HepG2 (cell line): ENCODE results near the gene NIPSNAP3A. TPM values are rescaled to one million over a fixed set of nuclear protein-coding genes. Genes with fewer than 3 reads are reported as not detected.

Experiments
- BRCA1 ChIP-seq: sonication (generic); formaldehyde crosslinking; IDR thresholded peaks from 2 replicates; pipeline ENCODE4 v1.4.0; 2020; ENCODE audit warnings: missing genetic modification reagents
- CC2D1A ChIP-seq: sonication (generic); formaldehyde crosslinking; IDR thresholded peaks from 2 replicates; pipeline ENCODE4 v1.8.1; 2023; ENCODE audit warnings: mild to moderate bottlenecking, missing genetic modification reagents
- CCDC6 ChIP-seq: sonication (generic); formaldehyde crosslinking; IDR thresholded peaks from 2 replicates; pipeline ENCODE4 v1.8.1; 2022; ENCODE audit warnings: mild to moderate bottlenecking, missing genetic modification reagents, moderate library complexity
- DMAP1 ChIP-seq: IDR thresholded peaks from 2 replicates; pipeline ENCODE4 v1.6.1; 2016
- HOXA3 ChIP-seq: sonication (generic); formaldehyde crosslinking; IDR thresholded peaks from 2 replicates; pipeline ENCODE4 v1.5.0; 2020; ENCODE audit warnings: missing genetic modification reagents
- MED1 ChIP-seq: sonication (generic); formaldehyde crosslinking; IDR thresholded peaks from 2 replicates; pipeline ENCODE4 v1.4.0; 2020; ENCODE audit warnings: missing genetic modification reagents
- NAIF1 ChIP-seq: sonication (generic); formaldehyde crosslinking; IDR thresholded peaks from 2 replicates; pipeline ENCODE4 v1.5.0; 2020; ENCODE audit warnings: mild to moderate bottlenecking, missing genetic modification reagents, borderline replicate concordance
- RARA ChIP-seq: IDR thresholded peaks from 2 replicates; pipeline ENCODE4 v1.6.1; 2016; ENCODE audit warnings: missing genetic modification reagents, missing compliant biosample characterization
- ZFY ChIP-seq: sonication (generic); formaldehyde crosslinking; IDR thresholded peaks from 2 replicates; pipeline ENCODE4 v1.4.0; 2020; ENCODE audit warnings: missing genetic modification reagents
- ZNF12 ChIP-seq: sonication (generic); formaldehyde crosslinking; IDR thresholded peaks from 2 replicates; pipeline ENCODE4 v1.5.0; 2020; ENCODE audit warnings: missing genetic modification reagents
- ZNF136 ChIP-seq: sonication (generic); formaldehyde crosslinking; IDR thresholded peaks from 2 replicates; pipeline ENCODE4 v1.8.1; 2022; ENCODE audit warnings: low read depth, mild to moderate bottlenecking, moderate library complexity, missing genetic modification reagents
- ZNF350 ChIP-seq: sonication (generic); formaldehyde crosslinking; IDR thresholded peaks from 2 replicates; pipeline ENCODE4 v1.4.0; 2020; ENCODE audit warnings: mild to moderate bottlenecking, low read depth, missing genetic modification reagents, borderline replicate concordance
- ZNF431 ChIP-seq: sonication (generic); formaldehyde crosslinking; IDR thresholded peaks from 2 replicates; pipeline ENCODE4 v1.9.0; 2022; ENCODE audit warnings: missing genetic modification reagents, low read depth, mild to moderate bottlenecking, borderline replicate concordance
- ZNF546 ChIP-seq: sonication (generic); formaldehyde crosslinking; conservative IDR thresholded peaks from 2 replicates; pipeline ENCODE4 v1.8.1; 2023; ENCODE audit warnings: mild to moderate bottlenecking, missing genetic modification reagents
- ZNF557 ChIP-seq: sonication (generic); formaldehyde crosslinking; IDR thresholded peaks from 2 replicates; pipeline ENCODE4 v1.4.0; 2020; ENCODE audit warnings: missing genetic modification reagents
- ZNF619 ChIP-seq: sonication (generic); formaldehyde crosslinking; IDR thresholded peaks from 2 replicates; pipeline ENCODE4 v1.4.0; 2020; ENCODE audit warnings: mild to moderate bottlenecking, missing genetic modification reagents
- ZNF629 ChIP-seq: sonication (generic); formaldehyde crosslinking; conservative IDR thresholded peaks from 2 replicates; pipeline ENCODE4 v1.5.0; 2020; ENCODE audit warnings: missing genetic modification reagents
- ZNF7 ChIP-seq: IDR thresholded peaks from 2 replicates; pipeline ENCODE4 v1.6.1; 2016; ENCODE audit warnings: missing biosample characterization, missing genetic modification reagents
- ZNF850 ChIP-seq: sonication (generic); formaldehyde crosslinking; conservative IDR thresholded peaks from 2 replicates; pipeline ENCODE4 v1.9.0; 2021; ENCODE audit warnings: mild to moderate bottlenecking, missing genetic modification reagents
- ZSCAN9 ChIP-seq: IDR thresholded peaks from 2 replicates; pipeline ENCODE4 v1.6.1; 2016; ENCODE audit warnings: borderline replicate concordance
- polyA plus RNA-seq, 8 experiments: library from polyadenylated mRNA; depleted of rRNA in 3 of 8; stranded (reverse) in 7 of 8; unstranded in 1 of 8; fragments of >200 nt; fragmentation: Illumina TruSeq in 4 of 8; extraction: Trizol in 4 of 8; gene quantifications; 2 replicates each; pipeline versions ENCODE4 v1.2.1 to v1.2.3, GENCODE V29; 2011 to 2016; ENCODE audit warnings: low read depth in 4 of 8, missing spikeins in 1 of 8, mixed read lengths in 1 of 8; ENCODE audit not compliant: insufficient read depth in 1 of 8
- total RNA-seq, 5 experiments: library from RNA; depleted of rRNA; stranded (reverse); fragments of >200 nt; fragmentation: Illumina TruSeq; extraction: Trizol; gene quantifications; 2 replicates each; pipeline ENCODE4 v1.2.3, GENCODE V29; 2016; ENCODE audit warnings: low read depth in 1 of 5
- TF ChIP-seq, protein P1 (sequence below): sonication (generic); formaldehyde crosslinking; IDR thresholded peaks from 2 replicates; pipeline ENCODE4 v1.8.0; 2022; ENCODE audit warnings: missing genetic modification reagents, mild to moderate bottlenecking, inconsistent platforms, borderline replicate concordance
- TF ChIP-seq, protein P2 (sequence below): IDR thresholded peaks from 2 replicates; pipeline ENCODE4 v1.6.1; 2016; ENCODE audit warnings: low read depth, control low read depth
- TF ChIP-seq, protein P3 (sequence below): sonication (generic); formaldehyde crosslinking; IDR thresholded peaks from 2 replicates; pipeline ENCODE4 v1.8.1; 2023; ENCODE audit warnings: missing genetic modification reagents, inconsistent platforms, borderline replicate concordance
- TF ChIP-seq, protein P4 (sequence below): sonication (generic); formaldehyde crosslinking; IDR thresholded peaks from 2 replicates; pipeline ENCODE4 v1.5.0; 2020; ENCODE audit warnings: missing genetic modification reagents, mild to moderate bottlenecking, borderline replicate concordance

NIPSNAP3A gene
- total and polyA plus RNA-seq, 2 of the 13 experiments (the other 11 are each of a cell fraction or from before 2014, with no cell fraction given): 13.7 to 14.6 TPM

DNA sequence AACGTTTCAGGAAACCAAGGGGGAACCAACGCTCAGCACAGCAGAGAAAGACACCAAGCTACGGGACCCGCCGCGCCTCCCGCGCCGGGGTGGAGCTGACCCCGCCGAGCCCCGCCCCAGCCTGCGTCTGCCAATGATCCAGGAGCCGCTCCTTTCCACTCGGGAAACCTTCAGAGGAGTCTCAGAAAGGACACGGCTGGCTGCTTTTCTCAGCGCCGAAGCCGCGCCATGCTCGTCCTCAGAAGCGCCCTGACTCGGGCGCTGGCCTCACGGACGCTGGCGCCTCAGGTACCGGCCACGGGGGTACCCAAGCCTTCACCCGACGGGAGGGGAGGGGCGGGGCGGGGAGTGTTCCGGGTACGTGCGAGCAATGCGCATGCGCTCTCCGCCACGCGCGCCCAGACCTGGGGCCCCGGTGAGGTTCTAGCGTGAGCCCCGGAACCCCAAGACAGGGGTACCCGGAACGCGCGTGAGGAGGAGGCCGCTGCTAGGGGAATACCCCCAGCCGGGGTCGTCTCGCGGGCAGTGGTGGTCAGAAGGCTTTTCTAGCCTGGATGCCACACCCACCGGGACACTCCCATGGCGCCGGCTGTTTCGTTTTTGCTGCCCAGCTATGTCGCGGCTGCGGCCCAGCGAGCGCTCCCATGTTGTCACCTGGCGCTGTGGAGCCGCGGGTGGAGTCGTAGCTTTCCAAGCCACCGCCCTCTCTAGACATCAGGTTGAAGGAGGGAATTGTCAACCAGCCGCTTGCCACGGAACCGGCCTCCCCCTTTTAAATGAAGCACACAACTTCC lies at the start of gene NIPSNAP3A (continued):
- TF ChIP-seq ZNF136 (CRISPR knock-in tag) (no peak), ZNF431 (CRISPR knock-in tag) (no peak), ZSCAN9 (no peak; the same call in none of the 2 replicates), ZFY (CRISPR knock-in tag) (peak; percentile 87), HOXA3 (CRISPR knock-in tag) (peak; percentile 61; the same call in 1 of the 2 replicates), BRCA1 (CRISPR knock-in tag) (no peak), CCDC6 (no peak), ZNF350 (CRISPR knock-in tag) (peak; percentile 81), NAIF1 (CRISPR knock-in tag) (no peak; the same call in 1 of the 2 replicates), ZNF546 (CRISPR knock-in tag) (0 out of 2 replicates have a peak, but pooled peaks have one; percentile 55), ZNF850 (CRISPR knock-in tag) (no peak), DMAP1 (CRISPR knock-in tag) (peak; percentile 85; the same call in 1 of the 2 replicates), ZNF619 (CRISPR knock-in tag) (no peak), ZNF7 (CRISPR knock-in tag) (no peak), ZNF629 (CRISPR knock-in tag) (0 out of 2 replicates have a peak, but pooled peaks have one; percentile 26), RARA (CRISPR knock-in tag) (0 out of 2 replicates have a peak, but pooled peaks have one; percentile 7), ZNF557 (CRISPR knock-in tag) (no peak), CC2D1A (no peak), MED1 (CRISPR knock-in tag) (peak; percentile 56), ZNF12 (CRISPR knock-in tag) (no peak; the same call in 1 of the 2 replicates)
- TF ChIP-seq, protein P1, sequence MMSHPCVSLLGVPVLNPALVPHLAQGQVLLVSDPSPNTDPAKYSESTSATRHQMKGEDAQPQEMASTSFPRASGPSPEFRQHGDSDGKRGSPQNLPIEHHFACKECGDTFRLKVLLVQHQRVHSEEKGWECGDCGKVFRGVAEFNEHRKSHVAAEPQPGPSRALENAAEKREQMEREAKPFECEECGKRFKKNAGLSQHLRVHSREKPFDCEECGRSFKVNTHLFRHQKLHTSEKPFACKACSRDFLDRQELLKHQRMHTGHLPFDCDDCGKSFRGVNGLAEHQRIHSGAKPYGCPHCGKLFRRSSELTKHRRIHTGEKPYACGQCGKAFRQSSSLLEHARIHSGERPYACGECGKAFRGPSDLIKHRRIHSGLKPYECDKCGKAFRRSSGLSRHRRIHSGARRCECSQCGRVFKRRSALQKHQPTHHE (CRISPR knock-in tag): no peak
- TF ChIP-seq, protein P2, sequence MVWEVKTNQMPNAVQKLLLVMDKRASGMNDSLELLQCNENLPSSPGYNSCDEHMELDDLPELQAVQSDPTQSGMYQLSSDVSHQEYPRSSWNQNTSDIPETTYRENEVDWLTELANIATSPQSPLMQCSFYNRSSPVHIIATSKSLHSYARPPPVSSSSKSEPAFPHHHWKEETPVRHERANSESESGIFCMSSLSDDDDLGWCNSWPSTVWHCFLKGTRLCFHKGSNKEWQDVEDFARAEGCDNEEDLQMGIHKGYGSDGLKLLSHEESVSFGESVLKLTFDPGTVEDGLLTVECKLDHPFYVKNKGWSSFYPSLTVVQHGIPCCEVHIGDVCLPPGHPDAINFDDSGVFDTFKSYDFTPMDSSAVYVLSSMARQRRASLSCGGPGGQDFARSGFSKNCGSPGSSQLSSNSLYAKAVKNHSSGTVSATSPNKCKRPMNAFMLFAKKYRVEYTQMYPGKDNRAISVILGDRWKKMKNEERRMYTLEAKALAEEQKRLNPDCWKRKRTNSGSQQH (CRISPR knock-in tag): no peak
- TF ChIP-seq, protein P3, sequence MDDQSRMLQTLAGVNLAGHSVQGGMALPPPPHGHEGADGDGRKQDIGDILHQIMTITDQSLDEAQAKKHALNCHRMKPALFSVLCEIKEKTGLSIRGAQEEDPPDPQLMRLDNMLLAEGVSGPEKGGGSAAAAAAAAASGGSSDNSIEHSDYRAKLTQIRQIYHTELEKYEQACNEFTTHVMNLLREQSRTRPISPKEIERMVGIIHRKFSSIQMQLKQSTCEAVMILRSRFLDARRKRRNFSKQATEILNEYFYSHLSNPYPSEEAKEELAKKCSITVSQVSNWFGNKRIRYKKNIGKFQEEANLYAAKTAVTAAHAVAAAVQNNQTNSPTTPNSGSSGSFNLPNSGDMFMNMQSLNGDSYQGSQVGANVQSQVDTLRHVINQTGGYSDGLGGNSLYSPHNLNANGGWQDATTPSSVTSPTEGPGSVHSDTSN (CRISPR knock-in tag): no peak
- TF ChIP-seq, protein P4, sequence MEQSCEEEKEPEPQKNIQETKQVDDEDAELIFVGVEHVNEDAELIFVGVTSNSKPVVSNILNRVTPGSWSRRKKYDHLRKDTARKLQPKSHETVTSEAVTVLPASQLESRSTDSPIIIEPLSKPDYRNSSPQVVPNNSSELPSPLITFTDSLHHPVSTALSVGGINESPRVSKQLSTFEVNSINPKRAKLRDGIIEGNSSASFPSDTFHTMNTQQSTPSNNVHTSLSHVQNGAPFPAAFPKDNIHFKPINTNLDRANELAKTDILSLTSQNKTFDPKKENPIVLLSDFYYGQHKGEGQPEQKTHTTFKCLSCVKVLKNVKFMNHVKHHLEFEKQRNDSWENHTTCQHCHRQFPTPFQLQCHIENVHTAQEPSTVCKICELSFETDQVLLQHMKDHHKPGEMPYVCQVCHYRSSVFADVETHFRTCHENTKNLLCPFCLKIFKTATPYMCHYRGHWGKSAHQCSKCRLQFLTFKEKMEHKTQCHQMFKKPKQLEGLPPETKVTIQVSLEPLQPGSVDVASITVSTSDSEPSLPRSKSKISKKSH (CRISPR knock-in tag): no peak
